Measurements from ENCODE around the gene SLC25A30.

Gene SLC25A30

GRCh38 chr13:45417790-45418534 is at the start of gene SLC25A30:
TSS of gene SLC25A30 (minus strand) at chr13:45418373. CDS start at chr13:45411425, 6,948 bp downstream.
- peak; percentile 96 for DNase-seq

GRCh38 chr13:45466359-45466758 is 48.2 kb upstream of the SLC25A30 start:
- no peak for DNase-seq

GRCh38 chr13:45464687-45465453 is 46.7 kb upstream of the SLC25A30 start, which contains the start of gene COG3:
TSS of gene COG3 (plus strand) at chr13:45464939. CDS start at chr13:45465037, 98 bp downstream.
- peak; percentile 95 for DNase-seq

- peak; percentile 1 for DNase-seq
Observed at GRCh38 chr13:45464141-45464686, 46.0 kb upstream of the SLC25A30 start.

GRCh38 chr13:45456196-45456972 is 38.2 kb upstream of the SLC25A30 start:
- no peak for DNase-seq

GRCh38 chr13:45454204-45454603 is 36.0 kb upstream of the SLC25A30 start:
- DNase-seq: no peak

- DNase-seq: no peak
Observed at GRCh38 chr13:45451282-45451681, 33.1 kb upstream of the SLC25A30 start.

- no peak for DNase-seq
Observed at GRCh38 chr13:45448965-45449559, 30.9 kb upstream of the SLC25A30 start.

GRCh38 chr13:45447050-45447661 is 29.0 kb upstream of the SLC25A30 start:
- DNase-seq: no peak

GRCh38 chr13:45446181-45446580 is 28.0 kb upstream of the SLC25A30 start:
- no peak for DNase-seq

GRCh38 chr13:45445053-45445452 is 26.9 kb upstream of the SLC25A30 start:
- no peak for DNase-seq

- peak; percentile 15 for DNase-seq
Observed at GRCh38 chr13:45441633-45442032, 23.5 kb upstream of the SLC25A30 start.

GRCh38 chr13:45439781-45440462 is 21.7 kb upstream of the SLC25A30 start:
- DNase-seq: no peak

- no peak for DNase-seq
Observed at GRCh38 chr13:45439008-45439407, 20.8 kb upstream of the SLC25A30 start.

GRCh38 chr13:45437947-45438346 is 19.8 kb upstream of the SLC25A30 start:
- no peak for DNase-seq

- no peak for DNase-seq
Observed at GRCh38 chr13:45436953-45437352, 18.8 kb upstream of the SLC25A30 start.

GRCh38 chr13:45436332-45436731 is 18.2 kb upstream of the SLC25A30 start:
- DNase-seq: no peak

- DNase-seq: no peak
Observed at GRCh38 chr13:45434556-45435371, 16.6 kb upstream of the SLC25A30 start.

- DNase-seq: no peak
Observed at GRCh38 chr13:45433381-45433790, 15.2 kb upstream of the SLC25A30 start.

GRCh38 chr13:45432737-45433380 is 14.7 kb upstream of the SLC25A30 start:
- DNase-seq: no peak

Measured in CD4-positive, alpha-beta T cell treated with Interleukin-6 for 4 hours (primary cell).